ENCODE measurements around the gene PIH1D1.

- TF ChIP-seq CTCF (IDR thresholded peaks at IDR 0.05), result peak in 1 of 2 donors; percentile 67
- TF ChIP-seq POLR2A (IDR thresholded peaks at IDR 0.05), result no peak
- TF ChIP-seq POLR2AphosphoS5 (IDR thresholded peaks at IDR 0.05), result no peak
- TF ChIP-seq EP300 (IDR thresholded peaks at IDR 0.05), result no peak
These were observed 29.1 kb downstream of the PIH1D1 start for GRCh38 chr19:49422407-49423070.

Data from suprapubic skin (tissue), 4 donors.